Measurements from ENCODE around the gene MGAT4C.

The MGAT4C gene

DNA sequence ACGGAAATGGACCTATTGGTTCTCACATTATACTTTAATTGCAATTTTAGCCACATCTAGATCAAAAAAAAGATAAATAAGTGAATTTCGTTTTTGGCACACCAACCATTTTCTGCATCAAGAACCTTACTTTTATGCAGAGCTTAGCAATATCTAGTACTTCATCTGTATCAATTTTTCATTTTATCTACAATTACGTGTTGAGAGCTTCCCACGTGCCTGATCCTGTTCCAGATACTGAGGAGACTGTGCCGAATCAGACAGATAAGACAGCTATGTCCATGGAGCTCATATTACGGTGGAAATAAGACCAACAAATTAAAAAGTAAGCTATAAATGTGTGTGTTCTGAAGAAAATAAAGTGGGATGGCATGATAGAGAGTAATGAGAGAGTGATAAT is 101.6 kb downstream of the MGAT4C start:
- no peak for DNase-seq (ENCODE audit: low read depth)
- in situ Hi-C loops (cut with HindIII; ENCODE audit: low sequenced_read_pairs): no loop called here
- TF ChIP-seq, protein P1, sequence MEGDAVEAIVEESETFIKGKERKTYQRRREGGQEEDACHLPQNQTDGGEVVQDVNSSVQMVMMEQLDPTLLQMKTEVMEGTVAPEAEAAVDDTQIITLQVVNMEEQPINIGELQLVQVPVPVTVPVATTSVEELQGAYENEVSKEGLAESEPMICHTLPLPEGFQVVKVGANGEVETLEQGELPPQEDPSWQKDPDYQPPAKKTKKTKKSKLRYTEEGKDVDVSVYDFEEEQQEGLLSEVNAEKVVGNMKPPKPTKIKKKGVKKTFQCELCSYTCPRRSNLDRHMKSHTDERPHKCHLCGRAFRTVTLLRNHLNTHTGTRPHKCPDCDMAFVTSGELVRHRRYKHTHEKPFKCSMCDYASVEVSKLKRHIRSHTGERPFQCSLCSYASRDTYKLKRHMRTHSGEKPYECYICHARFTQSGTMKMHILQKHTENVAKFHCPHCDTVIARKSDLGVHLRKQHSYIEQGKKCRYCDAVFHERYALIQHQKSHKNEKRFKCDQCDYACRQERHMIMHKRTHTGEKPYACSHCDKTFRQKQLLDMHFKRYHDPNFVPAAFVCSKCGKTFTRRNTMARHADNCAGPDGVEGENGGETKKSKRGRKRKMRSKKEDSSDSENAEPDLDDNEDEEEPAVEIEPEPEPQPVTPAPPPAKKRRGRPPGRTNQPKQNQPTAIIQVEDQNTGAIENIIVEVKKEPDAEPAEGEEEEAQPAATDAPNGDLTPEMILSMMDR (IDR thresholded peaks at IDR 0.05; ENCODE audit: low read depth, low read length, missing control alignments): no peak
- no peak overlapping the region for H3K4me3 ChIP-seq (ENCODE audit: low read depth, low read length)

DNA sequence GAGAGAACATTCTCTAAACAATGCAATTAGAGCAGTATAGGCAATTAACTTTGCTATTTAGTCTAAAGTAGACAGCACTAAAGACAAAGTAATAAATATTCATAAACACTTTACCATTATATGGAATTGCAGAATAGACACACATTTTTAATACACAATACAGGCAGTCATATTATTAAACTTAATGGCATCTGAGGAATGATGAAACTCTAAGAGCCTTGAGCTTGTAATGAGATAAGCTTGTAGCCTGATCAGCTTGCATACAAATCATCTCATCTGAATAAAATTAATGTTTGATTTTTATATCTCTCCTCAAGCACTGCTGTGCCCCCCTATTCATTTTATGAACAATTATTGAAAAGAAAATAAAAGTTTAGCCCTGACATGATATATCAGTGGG is 107.6 kb downstream of the MGAT4C start:
- TF ChIP-seq, protein P1 (IDR thresholded peaks at IDR 0.05; ENCODE audit: low read depth, low read length, missing control alignments): no peak
- no peak for DNase-seq (ENCODE audit: low read depth)
- in situ Hi-C loops (cut with HindIII; ENCODE audit: low sequenced_read_pairs): no loop called here
- no peak overlapping the region for H3K4me3 ChIP-seq (ENCODE audit: low read depth, low read length)

DNA sequence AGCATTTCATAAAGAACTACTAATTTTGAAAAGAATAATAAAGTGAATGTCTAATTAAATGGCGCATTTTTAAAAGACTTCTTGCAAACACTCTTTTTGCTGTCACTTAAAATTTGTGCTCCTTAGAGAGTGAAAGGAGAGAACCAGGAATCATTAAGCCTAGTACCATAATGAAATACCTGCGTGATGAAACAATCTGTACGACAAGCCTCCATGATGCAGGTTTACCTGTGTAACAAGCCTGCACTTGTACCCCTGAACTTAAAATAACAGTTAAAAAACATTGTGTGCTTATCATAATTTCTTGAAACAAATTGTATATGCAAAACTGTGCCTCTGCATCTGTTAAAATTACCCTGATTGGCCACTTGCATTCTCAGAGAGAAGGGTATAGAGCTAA is 108.1 kb downstream of the MGAT4C start:
- TF ChIP-seq, protein P1 (IDR thresholded peaks at IDR 0.05; ENCODE audit: low read depth, low read length, missing control alignments): no peak
- no peak overlapping the region for H3K4me3 ChIP-seq (ENCODE audit: low read depth, low read length)
- in situ Hi-C loops (cut with HindIII; ENCODE audit: low sequenced_read_pairs): no loop called here
- no peak for DNase-seq (ENCODE audit: low read depth)

DNA sequence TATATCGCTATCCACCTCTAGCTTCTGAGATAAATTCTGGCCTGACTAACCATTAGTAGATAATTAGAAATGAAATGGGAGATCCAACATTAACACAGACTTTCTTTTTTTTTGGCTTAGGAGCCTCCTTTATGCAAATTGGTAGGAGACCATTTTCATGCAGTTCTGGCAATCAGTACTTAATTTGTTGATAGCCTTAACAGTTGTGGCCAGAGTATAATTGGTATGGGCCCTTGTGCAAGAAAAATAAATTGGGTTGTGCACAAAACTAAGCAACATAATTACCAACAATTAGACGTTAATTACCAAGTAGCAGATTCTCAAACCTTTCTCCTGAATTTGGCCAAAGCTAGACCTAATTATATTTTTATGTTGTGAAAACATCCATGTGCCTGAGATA is 111.0 kb downstream of the MGAT4C start:
- DNase-seq (ENCODE audit: low read depth): no peak
- in situ Hi-C loops (cut with HindIII; ENCODE audit: low sequenced_read_pairs): no loop called here
- no peak overlapping the region for H3K4me3 ChIP-seq (ENCODE audit: low read depth, low read length)
- TF ChIP-seq, protein P1 (IDR thresholded peaks at IDR 0.05; ENCODE audit: low read depth, low read length, missing control alignments): no peak

DNA sequence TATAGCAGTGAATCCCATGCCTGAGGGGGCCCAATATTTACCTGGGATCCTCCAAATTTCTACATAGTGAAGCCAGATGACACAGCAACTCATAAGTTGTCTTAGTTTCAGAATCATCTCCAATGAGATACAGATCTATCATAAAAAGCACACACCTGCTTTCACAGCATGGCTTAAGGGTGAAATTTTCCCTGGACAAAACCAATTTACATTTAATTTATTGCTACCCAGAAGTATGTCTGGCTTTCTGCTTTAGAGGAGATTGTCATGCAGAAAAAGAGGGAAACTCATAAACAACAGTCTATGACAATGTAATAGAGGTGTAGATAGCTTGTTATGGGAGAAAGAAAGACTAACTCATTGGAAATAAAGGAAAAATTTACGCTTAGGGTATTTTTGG is 113.0 kb downstream of the MGAT4C start:
- in situ Hi-C loops (cut with HindIII; ENCODE audit: low sequenced_read_pairs): no loop called here

DNA sequence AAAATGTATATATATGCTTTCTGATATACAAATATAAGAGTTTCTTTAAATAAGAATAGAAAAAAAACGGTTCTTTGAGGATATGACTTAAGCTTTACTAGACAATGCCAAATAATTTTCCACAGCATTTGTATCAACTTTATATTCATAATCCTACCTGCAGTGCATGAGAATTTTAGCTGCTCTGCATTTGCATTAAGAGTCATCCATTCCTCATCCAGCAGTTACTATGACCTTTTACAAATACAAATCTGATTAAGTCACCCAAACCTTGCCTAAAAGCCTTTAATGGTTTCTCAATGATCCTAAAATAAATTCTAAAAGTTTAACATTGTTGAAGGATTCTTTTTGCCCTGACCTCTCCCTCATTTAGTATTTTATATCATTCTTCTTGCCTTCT is 116.5 kb downstream of the MGAT4C start:
- no peak overlapping the region for H3K4me3 ChIP-seq (ENCODE audit: low read depth, low read length)
- DNase-seq (ENCODE audit: low read depth): no peak
- TF ChIP-seq, protein P1 (IDR thresholded peaks at IDR 0.05; ENCODE audit: low read depth, low read length, missing control alignments): no peak
- in situ Hi-C loops (cut with HindIII; ENCODE audit: low sequenced_read_pairs): no loop called here

More for the DNA sequence above, 113.0 kb downstream of the MGAT4C start:
- H3K4me3 ChIP-seq (ENCODE audit: low read depth, low read length): no peak overlapping the region
- DNase-seq (ENCODE audit: low read depth): no peak
- TF ChIP-seq, protein P1 (IDR thresholded peaks at IDR 0.05; ENCODE audit: low read depth, low read length, missing control alignments): no peak

DNA sequence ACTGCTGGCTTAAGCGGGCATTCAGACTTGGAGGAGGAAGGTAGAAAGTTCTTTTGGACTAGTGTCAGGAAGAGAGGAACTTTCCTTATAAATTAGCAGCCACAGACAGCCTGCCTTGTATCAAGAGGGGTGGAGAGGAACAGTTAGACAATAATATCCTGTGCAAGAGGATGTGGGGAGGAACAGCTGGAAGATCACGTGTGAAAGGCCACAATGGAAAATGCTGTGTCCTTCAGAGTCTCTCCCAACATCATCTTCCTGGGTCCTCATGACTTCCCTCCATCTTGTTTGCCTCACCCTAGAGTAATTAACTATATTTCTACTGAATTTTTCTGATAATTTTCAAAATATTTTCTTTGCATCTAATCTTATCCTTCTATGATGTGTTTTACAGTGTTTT is 117.4 kb downstream of the MGAT4C start:
- TF ChIP-seq, protein P1 (IDR thresholded peaks at IDR 0.05; ENCODE audit: low read depth, low read length, missing control alignments): no peak
- in situ Hi-C loops (cut with HindIII; ENCODE audit: low sequenced_read_pairs): no loop called here
- H3K4me3 ChIP-seq (ENCODE audit: low read depth, low read length): no peak overlapping the region
- no peak for DNase-seq (ENCODE audit: low read depth)

Data from astrocyte of the cerebellum (primary cell).